Measurements from ENCODE around the gene MTFMT. TPM values are rescaled to one million over a fixed set of nuclear protein-coding genes. Genes with fewer than 3 reads are reported as not detected.

MTFMT gene
- total RNA-seq, 2 experiments from 2014 or later, result 20.2 to 22.8 TPM

Other genes with a start within 250 kb of the MTFMT start
- 10 to 100 TPM; 59.5 to 85.5 TPM for gene PIF1, start 204.0 kb downstream of the MTFMT start, total RNA-seq
- gene PLEKHO2, start 187.7 kb downstream of the MTFMT start, total RNA-seq, result 10 to 100 TPM; 27.8 to 28.4 TPM
- 10 to 100 TPM; 13.4 to 24.4 TPM for gene ANKDD1A, start 117.7 kb downstream of the MTFMT start, total RNA-seq
- 10 to 100 TPM; 56.0 to 60.4 TPM for gene SPG21, start 39.7 kb downstream of the MTFMT start, total RNA-seq
- not detected for gene SLC51B, start 15.7 kb upstream of the MTFMT start, total RNA-seq
- not detected for gene RASL12, start 38.4 kb upstream of the MTFMT start, total RNA-seq
- gene KBTBD13, start 47.1 kb upstream of the MTFMT start, total RNA-seq, result not detected
- gene UBAP1L, start 85.6 kb upstream of the MTFMT start, total RNA-seq, result 1 to 10 TPM; 3.3 to 4.7 TPM
- gene PDCD7, start 104.2 kb upstream of the MTFMT start, total RNA-seq, result 10 to 100 TPM; 40.0 to 40.2 TPM
- 10 to 100 TPM; 46.8 to 58.8 TPM for gene CLPX, start 155.7 kb upstream of the MTFMT start, total RNA-seq
- under 1 TPM in 1 of 2 experiments, not detected in 1; 0.05 TPM for gene CILP, start 181.8 kb upstream of the MTFMT start, total RNA-seq